ENCODE data around the gene KISS1R.

GRCh38 chr19:926323-926588 is 9.1 kb downstream of the KISS1R start:
- no peak for TF ChIP-seq MAFK (IDR thresholded peaks at IDR 0.05; ENCODE audit: low read depth, low read length)
- TF ChIP-seq, protein P1, sequence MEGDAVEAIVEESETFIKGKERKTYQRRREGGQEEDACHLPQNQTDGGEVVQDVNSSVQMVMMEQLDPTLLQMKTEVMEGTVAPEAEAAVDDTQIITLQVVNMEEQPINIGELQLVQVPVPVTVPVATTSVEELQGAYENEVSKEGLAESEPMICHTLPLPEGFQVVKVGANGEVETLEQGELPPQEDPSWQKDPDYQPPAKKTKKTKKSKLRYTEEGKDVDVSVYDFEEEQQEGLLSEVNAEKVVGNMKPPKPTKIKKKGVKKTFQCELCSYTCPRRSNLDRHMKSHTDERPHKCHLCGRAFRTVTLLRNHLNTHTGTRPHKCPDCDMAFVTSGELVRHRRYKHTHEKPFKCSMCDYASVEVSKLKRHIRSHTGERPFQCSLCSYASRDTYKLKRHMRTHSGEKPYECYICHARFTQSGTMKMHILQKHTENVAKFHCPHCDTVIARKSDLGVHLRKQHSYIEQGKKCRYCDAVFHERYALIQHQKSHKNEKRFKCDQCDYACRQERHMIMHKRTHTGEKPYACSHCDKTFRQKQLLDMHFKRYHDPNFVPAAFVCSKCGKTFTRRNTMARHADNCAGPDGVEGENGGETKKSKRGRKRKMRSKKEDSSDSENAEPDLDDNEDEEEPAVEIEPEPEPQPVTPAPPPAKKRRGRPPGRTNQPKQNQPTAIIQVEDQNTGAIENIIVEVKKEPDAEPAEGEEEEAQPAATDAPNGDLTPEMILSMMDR (conservative IDR thresholded peaks at IDR 0.05; ENCODE audit: low read depth, low read length): no peak
- no peak for TF ChIP-seq RFX5 (IDR thresholded peaks at IDR 0.05; ENCODE audit: low read depth, low read length)
- TF ChIP-seq POLR2A (IDR thresholded peaks at IDR 0.05; ENCODE audit: low read depth, low read length): no peak

Measured in IMR-90 (cell line).